SU-DHL-6 (cell line): Measurements from ENCODE around the gene ATRIP.

Source experiments
- H2AFZ ChIP-seq: fragments of 200-600 bp; sonication (generic); 2 replicates; pipeline ENCODE4 v1.6.1; 2014; ENCODE audit warnings: low read depth, mild to moderate bottlenecking, moderate library complexity, mixed read lengths, antibody characterized with exemption, low read length; ENCODE audit not compliant: severe bottlenecking
- H3F3A ChIP-seq: fragments of 200-600 bp; shearing (Covaris generic); 2 replicates; pipeline ENCODE4 v1.6.0; 2016; ENCODE audit warnings: antibody characterized with exemption, mild to moderate bottlenecking; ENCODE audit not compliant: insufficient read depth
- H3K27ac ChIP-seq: fragments of 200-600 bp; sonication (generic); 2 replicates; pipeline ENCODE4 v1.5.1; 2016; ENCODE audit warnings: low read depth, mild to moderate bottlenecking, low read length, moderate library complexity, mixed read lengths
- H3K27me3 ChIP-seq: fragments of 200-600 bp; sonication (generic), shearing (Covaris generic); 2 replicates; pipeline ENCODE4 v1.6.0; 2014; ENCODE audit warnings: mild to moderate bottlenecking, low read length
- H3K36me3 ChIP-seq: fragments of 200-600 bp; sonication (generic); 2 replicates; pipeline ENCODE4 v1.6.1; 2014; ENCODE audit warnings: mild to moderate bottlenecking, low read length, mixed read lengths
- H3K4me2 ChIP-seq: fragments of 300-600, 200-600 bp; shearing (Covaris generic), sonication (generic); 2 replicates; pipeline ENCODE4 v1.6.0; 2014; ENCODE audit warnings: low read length, low read depth, mild to moderate bottlenecking; ENCODE audit not compliant: poor library complexity, severe bottlenecking
- H3K4me3 ChIP-seq: fragments of 200-600 bp; sonication (generic); 2 replicates; pipeline ENCODE4 v1.5.1; 2014; ENCODE audit warnings: antibody characterized with exemption, low read length, mild to moderate bottlenecking, mixed read lengths; ENCODE audit not compliant: insufficient read depth, poor library complexity, severe bottlenecking
- H3K79me2 ChIP-seq: fragments of 200-600 bp; sonication (generic); 2 replicates; pipeline ENCODE4 v1.6.1; 2014; ENCODE audit warnings: mild to moderate bottlenecking, low read length, moderate library complexity; ENCODE audit not compliant: insufficient read depth
- H3K9ac ChIP-seq: fragments of 200-600 bp; sonication (generic); 2 replicates; pipeline ENCODE4 v1.7.0; 2014; ENCODE audit warnings: mild to moderate bottlenecking, low read length
- H3K9me2 ChIP-seq: fragments of 200-600 bp; sonication (generic); replicated peaks from 2 replicates; pipeline ENCODE4 v1.6.1; 2014; ENCODE audit warnings: low read length; ENCODE audit not compliant: insufficient read depth
- H3K9me3 ChIP-seq: fragments of 200-600 bp; sonication (generic); 2 replicates; pipeline ENCODE4 v1.6.1; 2014; ENCODE audit warnings: low read length, mixed read lengths; ENCODE audit not compliant: insufficient read depth
- H4K20me1 ChIP-seq: fragments of 200-600 bp; sonication (generic); 2 replicates; pipeline ENCODE4 v1.6.1; 2014; ENCODE audit warnings: low read depth, mild to moderate bottlenecking, antibody characterized with exemption, low read length, moderate library complexity, mixed read lengths
- EZH2phosphoT487 ChIP-seq: fragments of 200-600 bp; sonication (generic), shearing (Covaris generic); conservative IDR thresholded peaks from 2 replicates; pipeline ENCODE4 v1.6.1; 2018; ENCODE audit warnings: mild to moderate bottlenecking, antibody characterized with exemption, low read length, moderate library complexity, mixed read lengths
- TF ChIP-seq, protein P1 (sequence below): fragments of 200-600 bp; sonication (generic); IDR thresholded peaks from one replicate; pipeline ENCODE4 v1.5.1; 2017; ENCODE audit warnings: antibody characterized with exemption, mild to moderate bottlenecking, low read length, moderate library complexity; ENCODE audit not compliant: insufficient read depth, poor library complexity, severe bottlenecking

Gene ATRIP

DNA sequence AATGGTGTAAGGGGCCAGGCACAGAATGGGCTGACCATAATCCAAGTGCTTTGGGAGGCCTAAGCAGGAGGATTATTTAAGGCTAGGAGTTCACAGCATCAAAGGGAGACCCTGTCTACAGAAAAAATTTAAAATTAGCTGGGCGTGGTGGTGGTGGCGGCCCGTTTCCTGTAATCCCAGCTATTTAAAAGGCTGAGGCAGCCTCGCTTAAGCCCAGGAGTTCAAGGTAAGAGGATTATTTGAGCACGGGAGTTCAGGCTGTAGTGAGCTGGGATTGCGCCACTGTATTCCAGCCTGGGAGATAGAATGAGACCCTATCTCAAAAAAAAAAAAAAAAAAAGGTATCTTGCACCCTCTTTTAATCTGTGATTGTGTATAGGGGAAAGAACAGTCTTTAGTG lies 4.6 kb upstream of the ATRIP start:
- Histone ChIP-seq H3K9me2 (no peaks in the 10 kb centered on the region), H2AFZ (no peak overlapping the region), H3K27me3 (no peaks in the 10 kb centered on the region), H3F3A (peaks cover 46% of the 10 kb centered on the region), H3K9ac (peak overlapping the region; percentile 91), H3K79me2 (peaks cover 32% of the 10 kb centered on the region), H3K4me2 (peak overlapping the region; percentile 70), H3K27ac (no peak overlapping the region), H3K4me3 (no peak overlapping the region), H3K9me3 (no peaks in the 10 kb centered on the region), H4K20me1 (no peaks in the 10 kb centered on the region), H3K36me3 (0 out of 2 replicates have a peak, but pooled peaks cover 5% of the 10 kb centered on the region)
- TF ChIP-seq EZH2phosphoT487 = no peak
- TF ChIP-seq, protein P1, sequence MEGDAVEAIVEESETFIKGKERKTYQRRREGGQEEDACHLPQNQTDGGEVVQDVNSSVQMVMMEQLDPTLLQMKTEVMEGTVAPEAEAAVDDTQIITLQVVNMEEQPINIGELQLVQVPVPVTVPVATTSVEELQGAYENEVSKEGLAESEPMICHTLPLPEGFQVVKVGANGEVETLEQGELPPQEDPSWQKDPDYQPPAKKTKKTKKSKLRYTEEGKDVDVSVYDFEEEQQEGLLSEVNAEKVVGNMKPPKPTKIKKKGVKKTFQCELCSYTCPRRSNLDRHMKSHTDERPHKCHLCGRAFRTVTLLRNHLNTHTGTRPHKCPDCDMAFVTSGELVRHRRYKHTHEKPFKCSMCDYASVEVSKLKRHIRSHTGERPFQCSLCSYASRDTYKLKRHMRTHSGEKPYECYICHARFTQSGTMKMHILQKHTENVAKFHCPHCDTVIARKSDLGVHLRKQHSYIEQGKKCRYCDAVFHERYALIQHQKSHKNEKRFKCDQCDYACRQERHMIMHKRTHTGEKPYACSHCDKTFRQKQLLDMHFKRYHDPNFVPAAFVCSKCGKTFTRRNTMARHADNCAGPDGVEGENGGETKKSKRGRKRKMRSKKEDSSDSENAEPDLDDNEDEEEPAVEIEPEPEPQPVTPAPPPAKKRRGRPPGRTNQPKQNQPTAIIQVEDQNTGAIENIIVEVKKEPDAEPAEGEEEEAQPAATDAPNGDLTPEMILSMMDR = no peak

DNA sequence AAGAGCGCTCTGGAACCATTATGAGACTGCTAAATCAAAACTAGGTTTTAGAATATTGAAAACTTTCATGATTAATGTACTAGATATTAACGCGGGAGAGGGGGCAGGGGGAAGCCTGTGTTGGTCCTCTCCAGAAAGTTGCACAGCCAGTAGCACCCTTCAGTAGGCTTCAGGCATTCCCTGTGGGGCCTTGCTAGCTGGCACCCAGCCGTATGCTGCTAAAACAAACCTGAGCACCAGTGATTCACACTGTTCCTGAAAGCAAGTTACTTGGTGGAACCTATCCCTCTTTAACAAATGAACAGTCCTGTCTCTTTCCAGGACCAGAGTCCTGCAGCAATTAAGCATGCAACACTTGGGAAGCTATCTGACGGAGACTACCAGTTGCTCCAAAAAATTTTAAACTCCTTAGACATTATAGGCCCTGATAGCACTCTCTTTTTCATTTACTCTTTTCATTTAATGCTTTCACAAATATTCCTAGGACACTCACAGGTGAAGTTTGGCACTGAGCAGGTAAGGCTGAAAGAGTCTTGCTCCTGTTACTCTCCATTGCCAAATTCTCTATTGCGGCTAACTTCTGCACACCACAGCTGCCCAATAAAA lies 1.2 kb upstream of the ATRIP start:
- TF ChIP-seq EZH2phosphoT487 = no peak
- TF ChIP-seq, protein P1 = no peak
- H3K4me3 ChIP-seq = no peak overlapping the region
- peak overlapping the region; percentile 87 for H3K4me2 ChIP-seq
- H3F3A ChIP-seq = peaks cover 34% of the 10 kb centered on the region
- 0 out of 2 replicates have a peak, but pooled peaks cover 5% of the 10 kb centered on the region for H3K36me3 ChIP-seq
- H3K9ac ChIP-seq = 0 out of 2 replicates have a peak overlapping the region, but pooled peaks have one; percentile 85
- H3K27ac ChIP-seq = no peak overlapping the region
- no peaks in the 10 kb centered on the region for H4K20me1 ChIP-seq
- H3K27me3 ChIP-seq = no peaks in the 10 kb centered on the region
- no peaks in the 10 kb centered on the region for H3K9me2 ChIP-seq
- H3K79me2 ChIP-seq = peaks cover 33% of the 10 kb centered on the region
- H2AFZ ChIP-seq = no peak overlapping the region
- no peaks in the 10 kb centered on the region for H3K9me3 ChIP-seq

GRCh38 chr3:48446043-48446424 lies 503 bp upstream of the ATRIP start:
- no peak overlapping the region; the same call in 1 of the 2 replicates for H3K27ac ChIP-seq
- H3K4me2 ChIP-seq = peak overlapping the region; percentile 87
- H4K20me1 ChIP-seq = no peaks in the 10 kb centered on the region
- H3F3A ChIP-seq = peaks cover 34% of the 10 kb centered on the region
- TF ChIP-seq, protein P1 = no peak
- no peak for TF ChIP-seq EZH2phosphoT487
- H3K27me3 ChIP-seq = no peaks in the 10 kb centered on the region
- no peaks in the 10 kb centered on the region for H3K9me2 ChIP-seq
- peak overlapping the region; percentile 93 for H3K4me3 ChIP-seq
- H3K9me3 ChIP-seq = no peaks in the 10 kb centered on the region
- H3K79me2 ChIP-seq = peaks cover 27% of the 10 kb centered on the region
- H3K9ac ChIP-seq = peak overlapping the region; percentile 85
- H2AFZ ChIP-seq = peak overlapping the region; percentile 71
- 0 out of 2 replicates have a peak, but pooled peaks cover 5% of the 10 kb centered on the region for H3K36me3 ChIP-seq
